Effector memory CD8-positive, alpha-beta T cell (primary cell): Measurements from ENCODE around the gene HIPK2.
A peak's percentile ranks its signal among the peaks of the same experiment; 100 is the strongest.

ENCODE experiments used
- ATAC-seq: fragments of 150-1000 bp; cut with Tn5 transposase; replicated peaks from 2 replicates; pipeline ENCODE4 v1.10.0; 2021; ENCODE audit warnings: mild to moderate bottlenecking, moderate library complexity
- DNase-seq, 3 experiments: peaks; one replicate each; pipeline ENCODE4 v3.0.0; 2021
- H3K27ac Mint-ChIP-seq, 2 donors: one replicate each; pipeline ENCODE4 v1.8.0; 2022; ENCODE audit warnings: mild to moderate bottlenecking in 2 of 2, mixed read lengths in 2 of 2, moderate library complexity in 2 of 2
- H3K27me3 Mint-ChIP-seq, 2 donors: one replicate each; pipeline ENCODE4 v1.8.0; 2022; ENCODE audit warnings: mixed read lengths in 2 of 2
- H3K36me3 Mint-ChIP-seq: one replicate; pipeline ENCODE4 v1.8.0; 2022; ENCODE audit warnings: mild to moderate bottlenecking, moderate library complexity, mixed read lengths; ENCODE audit not compliant: insufficient read depth
- H3K4me1 Mint-ChIP-seq, 2 donors: one replicate each; pipeline ENCODE4 v1.8.0; 2022; ENCODE audit warnings: low read depth in 2 of 2, mixed read lengths in 2 of 2
- H3K4me3 Mint-ChIP-seq, 2 donors: one replicate each; pipeline ENCODE4 v1.8.0; 2022; ENCODE audit warnings: mild to moderate bottlenecking in 2 of 2, mixed read lengths in 2 of 2, moderate library complexity in 2 of 2
- H3K9me3 Mint-ChIP-seq, 2 donors: one replicate each; pipeline ENCODE4 v1.8.0; 2022; ENCODE audit warnings: mixed read lengths in 2 of 2

HIPK2 gene

DNA sequence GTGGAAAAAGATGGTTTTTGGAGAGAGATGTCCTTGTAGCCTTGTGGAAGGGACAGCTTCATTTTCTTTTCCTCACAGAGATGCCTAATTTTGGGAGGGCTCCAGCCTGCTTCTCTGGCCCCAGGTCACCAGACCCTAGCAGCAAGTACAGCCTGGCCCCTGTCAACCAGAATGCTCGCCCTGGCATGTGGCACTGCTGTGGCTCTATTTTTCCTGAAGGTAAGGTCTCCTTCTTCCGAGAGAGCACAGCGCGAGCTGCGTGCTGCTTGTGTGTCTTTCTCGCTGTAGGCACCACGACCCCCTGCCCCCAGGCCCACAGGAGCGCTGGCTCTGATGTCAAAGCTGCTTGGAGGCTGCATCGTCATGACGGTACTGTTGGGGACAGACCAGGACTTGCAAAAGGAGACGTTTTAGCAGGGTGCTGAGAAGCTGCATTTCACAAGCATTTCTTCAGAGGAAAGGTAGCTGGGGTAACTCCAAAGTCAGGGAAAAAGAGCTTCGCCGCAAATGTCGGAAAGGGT is 195.6 kb downstream of the HIPK2 start:
- H3K27me3 Mint-ChIP-seq = no peaks in the 10 kb centered on the region
- H3K9me3 Mint-ChIP-seq = no peaks in the 10 kb centered on the region
- no peak for ATAC-seq
- peaks cover 0 to 2% of the 10 kb centered on the region in 2 donors for H3K4me1 Mint-ChIP-seq
- H3K27ac Mint-ChIP-seq = no peak overlapping the region
- peaks cover 38% of the 10 kb centered on the region for H3K36me3 Mint-ChIP-seq
- no peak for DNase-seq
- no peak overlapping the region for H3K4me3 Mint-ChIP-seq

DNA sequence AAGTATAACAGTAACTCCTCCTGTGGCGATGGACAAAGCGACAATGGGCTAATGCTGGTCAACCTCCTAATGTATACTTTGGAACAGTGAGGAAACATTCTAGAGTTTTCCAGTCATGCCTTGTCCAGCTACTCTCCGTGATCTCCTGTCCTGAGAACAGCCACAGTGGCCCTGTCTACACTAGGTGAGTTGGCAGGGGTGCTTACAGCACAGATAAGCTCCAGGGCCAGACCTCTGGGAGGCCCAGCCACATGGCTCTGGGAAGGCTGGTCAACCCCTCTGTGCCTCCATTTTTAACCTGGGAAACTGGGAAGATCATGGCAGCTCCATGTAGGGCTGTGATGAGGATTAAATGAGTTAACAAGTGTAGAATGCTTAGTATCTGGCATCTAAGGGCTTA is 197.4 kb downstream of the HIPK2 start:
- Mint-ChIP-seq H3K4me3 (no peak overlapping the region), H3K4me1 (peaks cover 0 to 2% of the 10 kb centered on the region in 2 donors), H3K27me3 (no peaks in the 10 kb centered on the region), H3K27ac (no peak overlapping the region), H3K36me3 (peaks cover 31% of the 10 kb centered on the region), H3K9me3 (no peaks in the 10 kb centered on the region)
- DNase-seq = no peak
- ATAC-seq = no peak

GRCh38 chr7:139576179-139576973 is 201.4 kb downstream of the HIPK2 start:
- Mint-ChIP-seq H3K4me1 (no peaks in the 10 kb centered on the region), H3K27ac (peak overlapping the region; percentile 10 to 36), H3K27me3 (no peaks in the 10 kb centered on the region), H3K4me3 (no peak overlapping the region), H3K36me3 (peaks cover 18% of the 10 kb centered on the region), H3K9me3 (no peaks in the 10 kb centered on the region)
- ATAC-seq (no peak), DNase-seq (no peak)

DNA sequence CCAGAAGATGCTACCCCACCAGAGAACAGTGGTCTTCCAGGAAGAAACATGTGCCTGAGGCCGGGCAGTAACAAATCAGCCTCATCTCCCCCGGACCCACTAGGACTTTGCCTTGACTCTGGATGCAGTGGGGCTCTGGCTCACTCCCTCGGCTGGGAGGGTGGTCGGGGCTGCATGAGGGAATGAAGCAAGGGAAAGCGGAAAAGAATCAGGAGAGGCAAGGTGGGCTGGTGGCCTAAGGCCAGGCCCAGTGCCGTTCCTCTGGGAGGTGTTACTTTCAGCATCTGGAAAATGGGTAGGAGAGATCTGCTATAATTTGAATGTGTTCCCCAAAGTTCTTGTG is 202.5 kb downstream of the HIPK2 start:
- H3K36me3 Mint-ChIP-seq = peaks cover 14% of the 10 kb centered on the region
- H3K4me3 Mint-ChIP-seq = no peak overlapping the region
- no peaks in the 10 kb centered on the region for H3K9me3 Mint-ChIP-seq
- no peak for ATAC-seq
- no peak for DNase-seq
- H3K4me1 Mint-ChIP-seq = no peaks in the 10 kb centered on the region
- H3K27me3 Mint-ChIP-seq = no peaks in the 10 kb centered on the region
- no peak overlapping the region for H3K27ac Mint-ChIP-seq

DNA sequence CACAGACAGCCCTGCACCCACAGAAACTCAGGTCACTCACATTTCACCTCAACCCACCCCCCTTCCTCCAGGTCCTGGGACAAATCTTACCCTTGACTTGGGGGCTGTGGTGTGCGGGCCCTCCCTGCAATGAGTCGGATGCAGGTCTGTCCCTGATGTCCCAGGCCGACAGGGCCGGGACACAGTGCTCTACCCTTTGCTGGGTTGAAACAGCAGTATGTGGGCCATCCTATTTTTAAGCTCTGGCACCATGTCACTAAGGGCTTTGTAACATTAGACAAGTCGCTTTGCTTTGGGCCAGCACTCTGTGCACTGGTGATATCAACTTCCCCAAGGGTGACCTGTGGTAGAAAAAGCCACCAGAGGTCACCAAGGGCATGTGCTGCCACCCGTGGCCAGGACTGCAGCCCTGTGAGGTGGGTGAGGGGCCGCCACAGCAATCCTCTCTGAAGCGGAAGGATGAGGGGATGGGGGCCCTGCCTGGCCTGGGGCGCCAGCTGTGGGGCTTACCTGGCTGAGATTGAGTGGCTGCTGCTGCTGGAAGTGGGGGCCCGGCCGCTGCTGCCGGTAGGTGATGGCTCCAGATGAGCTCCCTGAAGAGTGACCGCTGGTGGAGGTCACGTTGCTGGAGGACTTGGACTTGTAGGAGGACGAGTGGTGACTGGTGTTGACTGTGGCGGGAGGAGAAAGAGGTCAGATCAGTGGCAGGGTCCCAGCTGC is 203.0 kb downstream of the HIPK2 start:
- no peak for DNase-seq
- Mint-ChIP-seq H3K27ac (no peak overlapping the region), H3K36me3 (peaks cover 14% of the 10 kb centered on the region), H3K27me3 (no peaks in the 10 kb centered on the region), H3K9me3 (no peaks in the 10 kb centered on the region), H3K4me3 (no peak overlapping the region), H3K4me1 (no peaks in the 10 kb centered on the region)
- ATAC-seq = no peak

DNA sequence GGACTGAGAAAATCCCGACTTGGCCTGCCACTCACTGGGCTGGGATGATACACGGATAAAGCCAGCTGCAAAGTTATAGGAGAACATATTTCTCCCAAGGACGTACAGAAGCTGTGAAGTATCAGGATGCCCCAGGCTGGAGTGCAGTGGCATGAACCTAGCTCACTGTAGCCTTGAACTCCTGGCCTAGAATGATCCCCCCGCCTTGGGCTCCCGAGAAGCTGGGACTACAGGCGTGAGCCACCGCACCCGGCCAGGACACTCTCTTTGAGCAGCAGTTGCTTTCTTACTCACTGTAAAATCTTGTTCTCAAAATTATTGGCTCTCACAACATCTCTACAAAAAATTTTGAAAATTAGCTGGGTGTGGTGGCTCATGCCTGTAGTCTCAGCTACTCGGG is 203.9 kb downstream of the HIPK2 start:
- Mint-ChIP-seq H3K4me1 (no peaks in the 10 kb centered on the region), H3K4me3 (no peak overlapping the region), H3K36me3 (peaks cover 8% of the 10 kb centered on the region), H3K9me3 (no peaks in the 10 kb centered on the region), H3K27me3 (no peaks in the 10 kb centered on the region), H3K27ac (no peak overlapping the region)
- no peak for ATAC-seq
- DNase-seq = no peak

DNA sequence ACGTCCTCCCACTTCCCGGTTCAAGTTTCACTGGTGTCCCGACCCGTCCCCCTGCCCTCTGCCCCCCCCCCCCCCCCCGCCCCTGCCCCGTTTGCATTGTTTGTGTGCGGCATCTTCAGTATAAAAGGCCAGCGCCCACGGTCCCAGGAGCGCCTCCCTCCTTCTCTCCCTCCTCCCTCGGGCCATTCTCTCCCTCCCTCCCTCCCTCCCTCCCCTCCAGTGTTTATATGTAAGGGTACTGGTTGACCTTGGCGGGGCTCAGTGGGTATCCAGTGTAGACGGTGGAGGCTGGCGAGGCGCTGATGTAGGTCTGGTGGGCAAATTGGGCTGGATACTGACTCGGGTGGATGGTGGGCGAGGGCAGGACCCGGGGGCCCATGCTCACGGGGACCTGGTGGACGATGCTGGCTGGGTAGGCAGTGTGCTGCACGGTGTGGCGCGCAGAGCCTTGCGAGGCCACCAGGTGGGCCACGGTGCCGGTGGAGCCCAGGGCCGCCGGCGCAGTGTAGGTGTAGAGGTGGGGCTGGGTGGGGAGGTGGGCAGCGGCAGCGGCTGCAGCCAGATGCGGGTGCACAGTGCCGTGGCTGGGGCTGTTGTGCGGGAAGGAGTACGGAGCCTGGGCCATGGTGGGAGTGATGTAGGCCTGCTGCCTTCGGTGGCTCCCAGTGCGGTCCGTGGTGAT is 205.0 kb downstream of the HIPK2 start:
- ATAC-seq (no peak), DNase-seq (no peak)
- Mint-ChIP-seq H3K27me3 (no peaks in the 10 kb centered on the region), H3K4me3 (no peak overlapping the region), H3K27ac (no peak overlapping the region), H3K4me1 (no peaks in the 10 kb centered on the region), H3K9me3 (no peaks in the 10 kb centered on the region), H3K36me3 (peaks cover 8% of the 10 kb centered on the region)

DNA sequence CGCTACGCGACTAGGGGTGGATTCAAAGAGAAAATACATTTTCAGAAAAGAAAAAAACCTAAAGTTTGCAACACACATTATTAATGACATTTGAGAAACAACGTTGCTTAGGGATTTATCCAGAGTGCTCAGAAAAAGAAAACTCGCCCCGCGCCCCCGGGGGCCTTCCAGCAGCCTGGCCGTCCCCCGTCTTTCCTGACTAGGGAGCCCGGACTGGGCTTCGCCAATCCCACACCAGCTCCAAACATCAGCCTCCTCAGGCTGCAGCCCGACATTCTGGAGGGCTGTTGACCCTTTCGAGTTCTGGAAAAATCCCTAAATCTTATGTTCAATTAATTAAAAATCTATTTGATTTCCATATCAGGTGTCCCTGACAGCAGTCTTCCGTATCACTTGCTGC is 205.7 kb downstream of the HIPK2 start:
- no peak overlapping the region for H3K27ac Mint-ChIP-seq
- no peaks in the 10 kb centered on the region for H3K9me3 Mint-ChIP-seq
- H3K27me3 Mint-ChIP-seq = no peaks in the 10 kb centered on the region
- peaks cover 8% of the 10 kb centered on the region for H3K36me3 Mint-ChIP-seq
- ATAC-seq = no peak
- no peak overlapping the region for H3K4me3 Mint-ChIP-seq
- no peak for DNase-seq
- H3K4me1 Mint-ChIP-seq = no peaks in the 10 kb centered on the region

DNA sequence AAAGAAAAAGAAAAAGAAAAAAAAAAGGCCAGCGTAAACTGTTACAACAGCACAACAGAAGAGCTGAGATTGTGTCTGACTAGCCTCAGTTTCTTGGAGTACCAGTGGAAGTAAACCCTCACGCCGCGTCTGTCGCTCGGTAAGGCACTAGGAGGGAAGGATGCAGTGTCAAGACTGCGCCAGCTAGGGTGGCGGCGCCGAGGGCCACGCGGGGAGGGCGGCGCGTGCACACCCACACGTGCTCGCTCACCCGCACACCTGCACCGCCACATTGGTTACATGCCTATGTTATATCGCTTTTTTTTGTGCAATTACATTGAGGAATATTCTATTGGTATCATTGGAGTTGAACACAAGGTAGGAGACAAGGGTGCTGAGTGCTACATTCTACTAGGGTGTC is 206.1 kb downstream of the HIPK2 start:
- DNase-seq = no peak
- Mint-ChIP-seq H3K36me3 (peaks cover 8% of the 10 kb centered on the region), H3K4me1 (no peaks in the 10 kb centered on the region), H3K9me3 (no peaks in the 10 kb centered on the region), H3K27ac (no peak overlapping the region), H3K27me3 (no peaks in the 10 kb centered on the region), H3K4me3 (no peak overlapping the region)
- ATAC-seq = no peak

DNA sequence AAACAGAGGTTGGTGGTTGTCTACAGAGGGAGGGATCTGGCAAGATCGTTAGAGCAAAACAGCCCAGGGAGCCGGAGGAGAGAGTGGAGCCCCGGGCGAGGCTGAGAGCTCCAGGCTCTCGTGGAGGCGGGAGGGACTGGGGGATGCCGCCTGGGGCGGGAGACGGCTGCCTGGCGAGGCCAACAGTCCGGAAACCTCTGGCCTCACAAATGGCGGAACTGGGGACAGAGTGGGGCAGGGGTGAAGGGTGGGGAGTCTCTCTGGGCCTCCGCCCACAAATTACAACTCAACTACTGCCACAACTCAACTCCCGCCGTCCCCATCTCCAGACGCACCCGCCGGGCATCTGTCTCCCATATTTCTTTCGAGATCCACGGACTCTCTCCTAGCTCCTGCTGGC is 206.6 kb downstream of the HIPK2 start:
- no peak for DNase-seq
- Mint-ChIP-seq H3K27ac (no peak overlapping the region), H3K9me3 (no peaks in the 10 kb centered on the region), H3K4me3 (no peak overlapping the region), H3K36me3 (peaks cover 8% of the 10 kb centered on the region), H3K4me1 (no peaks in the 10 kb centered on the region), H3K27me3 (no peaks in the 10 kb centered on the region)
- ATAC-seq = no peak

DNA sequence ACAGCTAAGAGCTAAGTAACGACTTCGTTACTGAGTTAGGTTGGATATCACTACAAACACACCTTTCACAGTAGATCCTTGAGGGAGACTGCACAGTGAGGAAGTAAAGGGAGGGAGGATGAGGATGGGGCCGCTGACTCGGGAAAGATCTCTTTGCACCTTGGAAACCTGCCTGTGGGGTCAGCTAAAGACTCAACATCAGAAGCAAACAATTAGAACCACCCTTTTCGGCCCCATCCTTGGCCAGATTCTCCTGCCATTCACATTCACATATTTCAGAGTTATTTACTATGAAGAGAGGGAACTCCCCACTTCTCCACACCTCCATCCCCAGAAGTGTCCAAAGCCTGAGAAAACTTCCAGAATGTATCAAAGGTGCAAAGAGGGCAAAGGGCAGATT is 207.2 kb downstream of the HIPK2 start:
- no peak overlapping the region for H3K27ac Mint-ChIP-seq
- no peak overlapping the region for H3K4me3 Mint-ChIP-seq
- no peaks in the 10 kb centered on the region for H3K27me3 Mint-ChIP-seq
- no peaks in the 10 kb centered on the region for H3K9me3 Mint-ChIP-seq
- H3K4me1 Mint-ChIP-seq = no peaks in the 10 kb centered on the region
- DNase-seq (no peak), ATAC-seq (no peak)
- H3K36me3 Mint-ChIP-seq = peaks cover 8% of the 10 kb centered on the region

DNA sequence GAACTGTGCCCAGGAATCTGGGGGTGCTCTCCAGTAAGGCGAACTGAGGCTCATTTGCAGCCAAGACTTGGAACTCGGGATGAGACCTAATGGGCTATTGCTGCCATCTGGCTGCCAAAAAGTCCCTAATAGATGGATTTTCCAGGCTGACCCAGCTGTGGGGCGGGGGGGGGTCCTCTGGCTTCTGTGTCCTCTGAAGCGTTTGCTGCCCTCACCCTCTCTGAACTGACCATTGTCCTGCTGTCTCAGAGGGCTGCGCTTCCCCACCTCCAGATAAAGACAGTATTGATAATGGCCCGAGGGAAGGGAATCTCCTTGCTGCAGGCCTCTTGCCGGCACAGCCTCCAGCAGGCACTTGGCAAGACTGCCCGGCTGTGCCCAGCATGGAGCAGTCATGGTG is 207.7 kb downstream of the HIPK2 start:
- DNase-seq (no peak), ATAC-seq (no peak)
- H3K27ac Mint-ChIP-seq = no peak overlapping the region
- no peaks in the 10 kb centered on the region for H3K9me3 Mint-ChIP-seq
- no peak overlapping the region for H3K4me3 Mint-ChIP-seq
- no peaks in the 10 kb centered on the region for H3K27me3 Mint-ChIP-seq
- H3K36me3 Mint-ChIP-seq = peaks cover 8% of the 10 kb centered on the region
- no peaks in the 10 kb centered on the region for H3K4me1 Mint-ChIP-seq

- no peaks in the 10 kb centered on the region for H3K27me3 Mint-ChIP-seq
- H3K36me3 Mint-ChIP-seq = peaks cover 8% of the 10 kb centered on the region
- no peak overlapping the region for H3K27ac Mint-ChIP-seq
- no peak overlapping the region for H3K4me3 Mint-ChIP-seq
- ATAC-seq (no peak), DNase-seq (no peak)
- H3K4me1 Mint-ChIP-seq = no peaks in the 10 kb centered on the region
- no peaks in the 10 kb centered on the region for H3K9me3 Mint-ChIP-seq
Measured at GRCh38 chr7:139568813-139569490, 208.8 kb downstream of the HIPK2 start.
